DOHH2 (cell line): ENCODE data around the gene SMARCA2.

Source experiments
- H3F3A ChIP-seq: fragments of 200-600 bp; sonication (generic), shearing (Covaris generic); 2 replicates; pipeline ENCODE4 v1.6.0; 2016; ENCODE audit warnings: antibody characterized with exemption, mild to moderate bottlenecking; ENCODE audit not compliant: control insufficient read depth, insufficient read depth
- H3K27ac ChIP-seq: fragments of 200-600 bp; sonication (generic); 2 replicates; pipeline ENCODE4 v1.5.1; 2014; ENCODE audit warnings: low read depth, mild to moderate bottlenecking, low read length, moderate library complexity
- H3K27me3 ChIP-seq: fragments of 200-600 bp; sonication (generic); 2 replicates; pipeline ENCODE4 v1.6.1; 2014; ENCODE audit warnings: mild to moderate bottlenecking, low read length, mixed read lengths; ENCODE audit not compliant: control insufficient read depth
- H3K36me3 ChIP-seq: fragments of 200-600 bp; sonication (generic); 2 replicates; pipeline ENCODE4 v1.6.1; 2014; ENCODE audit warnings: mild to moderate bottlenecking, low read length, moderate library complexity, mixed read lengths; ENCODE audit not compliant: control insufficient read depth
- H3K4me1 ChIP-seq: fragments of 200-600 bp; sonication (generic); 2 replicates; pipeline ENCODE4 v1.6.1; 2014; ENCODE audit warnings: mild to moderate bottlenecking, low read length, mixed read lengths; ENCODE audit not compliant: control insufficient read depth
- H3K4me2 ChIP-seq: fragments of 200-600 bp; sonication (generic); 2 replicates; pipeline ENCODE4 v1.6.0; 2014; ENCODE audit warnings: mild to moderate bottlenecking, low read length, moderate library complexity
- H3K4me3 ChIP-seq: fragments of 200-600 bp; sonication (generic); 2 replicates; pipeline ENCODE4 v1.5.1; 2014; ENCODE audit warnings: mild to moderate bottlenecking, low read length, mixed read lengths
- H3K79me2 ChIP-seq: fragments of 200-600 bp; sonication (generic); 2 replicates; pipeline ENCODE4 v1.6.1; 2014; ENCODE audit warnings: mild to moderate bottlenecking, low read length, mixed read lengths; ENCODE audit not compliant: control insufficient read depth
- H3K9me2 ChIP-seq: fragments of 200-600 bp; sonication (generic); replicated peaks from 2 replicates; pipeline ENCODE4 v1.6.1; 2014; ENCODE audit warnings: mild to moderate bottlenecking, low read length, mixed read lengths; ENCODE audit not compliant: control insufficient read depth
- H3K9me3 ChIP-seq: fragments of 200-600 bp; sonication (generic); 2 replicates; pipeline ENCODE4 v1.6.1; 2014; ENCODE audit warnings: antibody characterized with exemption, low read length, mixed read lengths; ENCODE audit not compliant: control insufficient read depth, insufficient read depth
- H4K20me1 ChIP-seq: fragments of 200-600 bp; sonication (generic); 2 replicates; pipeline ENCODE4 v1.6.0; 2014; ENCODE audit warnings: low read depth, mild to moderate bottlenecking, antibody characterized with exemption, low read length, moderate library complexity; ENCODE audit not compliant: control insufficient read depth, insufficient read depth
- EZH2phosphoT487 ChIP-seq: fragments of 200-600 bp; sonication (generic); IDR thresholded peaks from 2 replicates; pipeline ENCODE4 v1.6.1; 2017; ENCODE audit warnings: borderline replicate concordance, mild to moderate bottlenecking, antibody characterized with exemption, low read length, moderate library complexity, mixed read lengths
- TF ChIP-seq, protein P1 (sequence below): fragments of 200-600 bp; sonication (generic); IDR thresholded peaks from one replicate; pipeline ENCODE4 v1.5.1; 2014; ENCODE audit warnings: antibody characterized with exemption, mild to moderate bottlenecking, low read depth, low read length; ENCODE audit not compliant: poor library complexity, severe bottlenecking

SMARCA2 gene

DNA sequence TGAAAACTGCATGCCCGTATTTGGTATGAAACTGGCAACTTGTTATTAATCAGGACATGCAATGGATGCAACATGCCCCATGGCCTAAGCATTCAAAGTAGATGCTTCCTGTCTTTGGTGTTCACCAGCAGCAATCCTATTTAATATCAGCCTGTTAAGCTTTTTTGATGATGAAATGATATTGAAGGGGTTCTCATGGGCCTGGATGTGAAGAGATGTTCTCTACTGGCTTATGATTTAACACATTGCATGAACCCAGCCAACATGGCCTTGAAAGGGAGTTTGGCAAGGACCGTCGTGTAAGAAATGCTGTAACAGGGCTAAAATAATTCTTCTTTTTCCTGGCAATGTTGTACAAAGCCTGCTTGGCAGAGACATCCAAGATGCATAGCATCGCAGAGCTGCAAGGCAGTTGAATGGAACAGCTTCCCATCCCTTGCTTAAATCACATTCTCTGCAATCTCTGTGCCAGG lies 111.2 kb downstream of the SMARCA2 start:
- H3K4me1 ChIP-seq = peaks cover 6% of the 10 kb centered on the region
- no peaks in the 10 kb centered on the region for H3K9me2 ChIP-seq
- no peak overlapping the region for H3K4me3 ChIP-seq
- peaks cover 12% of the 10 kb centered on the region; the same call in 1 of the 2 replicates for H3K79me2 ChIP-seq
- H3K27me3 ChIP-seq = no peaks in the 10 kb centered on the region
- no peak overlapping the region for H3K4me2 ChIP-seq
- H4K20me1 ChIP-seq = no peaks in the 10 kb centered on the region
- no peak overlapping the region for H3K27ac ChIP-seq
- peaks cover 72% of the 10 kb centered on the region for H3K36me3 ChIP-seq
- H3K9me3 ChIP-seq = no peaks in the 10 kb centered on the region
- no peaks in the 10 kb centered on the region for H3F3A ChIP-seq
- TF ChIP-seq, protein P1, sequence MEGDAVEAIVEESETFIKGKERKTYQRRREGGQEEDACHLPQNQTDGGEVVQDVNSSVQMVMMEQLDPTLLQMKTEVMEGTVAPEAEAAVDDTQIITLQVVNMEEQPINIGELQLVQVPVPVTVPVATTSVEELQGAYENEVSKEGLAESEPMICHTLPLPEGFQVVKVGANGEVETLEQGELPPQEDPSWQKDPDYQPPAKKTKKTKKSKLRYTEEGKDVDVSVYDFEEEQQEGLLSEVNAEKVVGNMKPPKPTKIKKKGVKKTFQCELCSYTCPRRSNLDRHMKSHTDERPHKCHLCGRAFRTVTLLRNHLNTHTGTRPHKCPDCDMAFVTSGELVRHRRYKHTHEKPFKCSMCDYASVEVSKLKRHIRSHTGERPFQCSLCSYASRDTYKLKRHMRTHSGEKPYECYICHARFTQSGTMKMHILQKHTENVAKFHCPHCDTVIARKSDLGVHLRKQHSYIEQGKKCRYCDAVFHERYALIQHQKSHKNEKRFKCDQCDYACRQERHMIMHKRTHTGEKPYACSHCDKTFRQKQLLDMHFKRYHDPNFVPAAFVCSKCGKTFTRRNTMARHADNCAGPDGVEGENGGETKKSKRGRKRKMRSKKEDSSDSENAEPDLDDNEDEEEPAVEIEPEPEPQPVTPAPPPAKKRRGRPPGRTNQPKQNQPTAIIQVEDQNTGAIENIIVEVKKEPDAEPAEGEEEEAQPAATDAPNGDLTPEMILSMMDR = no peak
- TF ChIP-seq EZH2phosphoT487 = no peak

GRCh38 chr9:2127486-2127885 lies 112.3 kb downstream of the SMARCA2 start:
- no peaks in the 10 kb centered on the region for H3K27me3 ChIP-seq
- no peaks in the 10 kb centered on the region for H3K9me2 ChIP-seq
- no peak overlapping the region for H3K4me2 ChIP-seq
- TF ChIP-seq, protein P1 = no peak
- no peak for TF ChIP-seq EZH2phosphoT487
- H3K4me3 ChIP-seq = no peak overlapping the region
- peaks cover 6% of the 10 kb centered on the region for H3K4me1 ChIP-seq
- no peaks in the 10 kb centered on the region for H4K20me1 ChIP-seq
- no peaks in the 10 kb centered on the region for H3K9me3 ChIP-seq
- H3F3A ChIP-seq = no peaks in the 10 kb centered on the region
- no peak overlapping the region for H3K27ac ChIP-seq
- peaks cover 61% of the 10 kb centered on the region for H3K36me3 ChIP-seq
- peaks cover 12% of the 10 kb centered on the region; the same call in 1 of the 2 replicates for H3K79me2 ChIP-seq

- Histone ChIP-seq H3F3A (no peaks in the 10 kb centered on the region), H3K9me2 (no peaks in the 10 kb centered on the region), H3K4me1 (peaks cover 6% of the 10 kb centered on the region), H3K9me3 (no peaks in the 10 kb centered on the region), H3K4me2 (no peak overlapping the region), H3K4me3 (no peak overlapping the region), H3K27ac (no peak overlapping the region), H3K27me3 (no peaks in the 10 kb centered on the region), H3K36me3 (peaks cover 55% of the 10 kb centered on the region), H3K79me2 (peaks cover 12% of the 10 kb centered on the region; the same call in 1 of the 2 replicates), H4K20me1 (no peaks in the 10 kb centered on the region)
- TF ChIP-seq, protein P1 = no peak
- TF ChIP-seq EZH2phosphoT487 = no peak
Observed at GRCh38 chr9:2128141-2128540, 113.0 kb downstream of the SMARCA2 start.
